Activated T-helper 9 cell treated with anti-CD3 and anti-CD28 coated beads, Interleukin-2, amount 50 U/mL, for 16 hours (primary cell): Measurements from ENCODE around the gene SPTSSB.

Source experiments
- DNase-seq: peaks from one replicate; pipeline ENCODE4 v3.0.0-alpha.2; 2020; ENCODE audit warnings: low read depth

Gene SPTSSB

GRCh38 chr3:161371441-161372320, at the start of gene SPTSSB:
Gene SPTSSB, minus strand, starts transcription at chr3:161371517. Its CDS starts 25,194 bp downstream, at chr3:161346323.
- peak; percentile 28 for DNase-seq

- DNase-seq: no peak
These were observed 49.4 kb upstream of the SPTSSB start for GRCh38 chr3:161420746-161421145.

GRCh38 chr3:161419555-161420333, 48.4 kb upstream of the SPTSSB start:
- DNase-seq: no peak

GRCh38 chr3:161415506-161416231, 44.4 kb upstream of the SPTSSB start:
- no peak for DNase-seq

- no peak for DNase-seq
These were observed 43.6 kb upstream of the SPTSSB start for GRCh38 chr3:161414907-161415306.

- DNase-seq: no peak
These were observed 42.5 kb upstream of the SPTSSB start for GRCh38 chr3:161413855-161414210.

GRCh38 chr3:161413127-161413854, 42.0 kb upstream of the SPTSSB start:
- DNase-seq: no peak

GRCh38 chr3:161412123-161412522, 40.8 kb upstream of the SPTSSB start:
- DNase-seq: no peak

- no peak for DNase-seq
These were observed 38.5 kb upstream of the SPTSSB start for GRCh38 chr3:161409858-161410257.

- DNase-seq: no peak
These were observed 37.8 kb upstream of the SPTSSB start for GRCh38 chr3:161409069-161409468.

GRCh38 chr3:161406594-161407555, 35.6 kb upstream of the SPTSSB start:
- DNase-seq: no peak

- DNase-seq: no peak
These were observed 34.5 kb upstream of the SPTSSB start for GRCh38 chr3:161405836-161406235.

- DNase-seq: no peak
These were observed 33.8 kb upstream of the SPTSSB start for GRCh38 chr3:161405087-161405486.

- no peak for DNase-seq
These were observed 31.9 kb upstream of the SPTSSB start for GRCh38 chr3:161403251-161403650.

- no peak for DNase-seq
These were observed 30.1 kb upstream of the SPTSSB start for GRCh38 chr3:161401389-161401788.

GRCh38 chr3:161400650-161401049, 29.3 kb upstream of the SPTSSB start:
- DNase-seq: no peak

GRCh38 chr3:161395115-161396012, 24.0 kb upstream of the SPTSSB start:
- no peak for DNase-seq

- DNase-seq: no peak
These were observed 22.5 kb upstream of the SPTSSB start for GRCh38 chr3:161393803-161394202.

GRCh38 chr3:161393310-161393709, 22.0 kb upstream of the SPTSSB start:
- no peak for DNase-seq

- DNase-seq: no peak
These were observed 21.5 kb upstream of the SPTSSB start for GRCh38 chr3:161392853-161393252.
